Neuron (in vitro differentiated cells): ENCODE results near the gene MACF1.
"Not testable (repeated sequence)": the region's sequence is repeated elsewhere in the genome, so short reads cannot be mapped to it uniquely, and the experiment has no call there.

ENCODE experiments used
- H2AFZ ChIP-seq: one replicate; pipeline ENCODE4 v1.6.1; 2013; ENCODE audit warnings: low read depth, mild to moderate bottlenecking, inconsistent platforms, low read length, moderate library complexity
- H3K27me3 ChIP-seq: one replicate; pipeline ENCODE4 v1.6.1; 2013; ENCODE audit warnings: low read length; ENCODE audit not compliant: insufficient read depth
- H3K36me3 ChIP-seq: one replicate; pipeline ENCODE4 v1.6.1; 2013; ENCODE audit warnings: low read length; ENCODE audit not compliant: insufficient read depth
- H3K4me1 ChIP-seq: one replicate; pipeline ENCODE4 v1.6.1; 2013; ENCODE audit warnings: low read length; ENCODE audit not compliant: insufficient read depth
- H3K4me3 ChIP-seq: 2 replicates; pipeline ENCODE4 v1.5.1; 2013; ENCODE audit warnings: mild to moderate bottlenecking, low read length, moderate library complexity
- H3K9me3 ChIP-seq: one replicate; pipeline ENCODE4 v1.6.1; 2013; ENCODE audit warnings: low read length

Gene MACF1, protein sequence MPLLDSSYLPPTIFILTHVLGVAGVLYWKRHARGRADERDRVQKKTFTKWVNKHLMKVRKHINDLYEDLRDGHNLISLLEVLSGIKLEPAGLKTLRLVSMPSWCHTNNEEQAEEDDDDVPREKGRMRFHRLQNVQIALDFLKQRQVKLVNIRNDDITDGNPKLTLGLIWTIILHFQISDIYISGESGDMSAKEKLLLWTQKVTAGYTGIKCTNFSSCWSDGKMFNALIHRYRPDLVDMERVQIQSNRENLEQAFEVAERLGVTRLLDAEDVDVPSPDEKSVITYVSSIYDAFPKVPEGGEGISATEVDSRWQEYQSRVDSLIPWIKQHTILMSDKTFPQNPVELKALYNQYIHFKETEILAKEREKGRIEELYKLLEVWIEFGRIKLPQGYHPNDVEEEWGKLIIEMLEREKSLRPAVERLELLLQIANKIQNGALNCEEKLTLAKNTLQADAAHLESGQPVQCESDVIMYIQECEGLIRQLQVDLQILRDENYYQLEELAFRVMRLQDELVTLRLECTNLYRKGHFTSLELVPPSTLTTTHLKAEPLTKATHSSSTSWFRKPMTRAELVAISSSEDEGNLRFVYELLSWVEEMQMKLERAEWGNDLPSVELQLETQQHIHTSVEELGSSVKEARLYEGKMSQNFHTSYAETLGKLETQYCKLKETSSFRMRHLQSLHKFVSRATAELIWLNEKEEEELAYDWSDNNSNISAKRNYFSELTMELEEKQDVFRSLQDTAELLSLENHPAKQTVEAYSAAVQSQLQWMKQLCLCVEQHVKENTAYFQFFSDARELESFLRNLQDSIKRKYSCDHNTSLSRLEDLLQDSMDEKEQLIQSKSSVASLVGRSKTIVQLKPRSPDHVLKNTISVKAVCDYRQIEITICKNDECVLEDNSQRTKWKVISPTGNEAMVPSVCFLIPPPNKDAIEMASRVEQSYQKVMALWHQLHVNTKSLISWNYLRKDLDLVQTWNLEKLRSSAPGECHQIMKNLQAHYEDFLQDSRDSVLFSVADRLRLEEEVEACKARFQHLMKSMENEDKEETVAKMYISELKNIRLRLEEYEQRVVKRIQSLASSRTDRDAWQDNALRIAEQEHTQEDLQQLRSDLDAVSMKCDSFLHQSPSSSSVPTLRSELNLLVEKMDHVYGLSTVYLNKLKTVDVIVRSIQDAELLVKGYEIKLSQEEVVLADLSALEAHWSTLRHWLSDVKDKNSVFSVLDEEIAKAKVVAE (N-terminal part only)

DNA sequence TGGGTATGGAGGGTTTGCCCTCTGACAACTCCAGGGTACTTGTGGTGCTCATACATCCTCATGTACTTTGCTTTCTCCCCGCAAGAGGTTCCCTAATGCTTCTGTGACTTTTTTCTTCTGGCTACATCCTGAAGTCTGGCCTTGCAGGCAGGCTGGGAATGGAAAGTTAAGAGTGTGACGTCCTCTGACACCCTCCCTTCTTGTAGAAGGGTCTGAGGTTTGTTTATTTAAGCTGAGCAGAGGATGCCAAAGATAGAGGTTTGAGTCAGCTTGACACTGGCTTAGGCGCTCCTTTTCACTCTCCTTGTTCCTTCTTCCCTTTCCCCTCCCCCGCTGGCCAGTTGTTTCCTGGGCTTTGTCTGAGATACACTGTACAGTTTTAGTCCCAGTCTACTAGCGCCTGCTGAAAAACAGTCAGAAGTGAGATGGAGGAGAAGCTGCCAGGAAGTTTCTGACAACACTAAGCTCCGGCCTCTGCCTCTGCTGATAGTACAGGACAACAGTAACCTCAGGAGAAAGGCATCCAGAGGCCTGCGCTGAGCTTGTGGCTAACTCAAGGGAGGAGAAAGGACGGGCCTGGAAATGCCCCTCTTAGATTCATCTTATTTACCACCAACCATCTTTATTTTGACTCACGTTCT is at the start of gene MACF1:
Gene MACF1, plus strand, starts transcription at position 255 of the 641 bp plus-strand sequence. Its CDS starts 328 bp downstream, at position 583.
- Histone ChIP-seq H3K9me3 (no peaks in the 10 kb centered on the region), H3K4me1 (peaks cover 21% of the 10 kb centered on the region), H2AFZ (no peak within 1 kb of the TSS), H3K36me3 (no peaks in the 10 kb centered on the region), H3K4me3 (peak within 1 kb of the TSS; percentile 56), H3K27me3 (no peaks in the 10 kb centered on the region)

DNA sequence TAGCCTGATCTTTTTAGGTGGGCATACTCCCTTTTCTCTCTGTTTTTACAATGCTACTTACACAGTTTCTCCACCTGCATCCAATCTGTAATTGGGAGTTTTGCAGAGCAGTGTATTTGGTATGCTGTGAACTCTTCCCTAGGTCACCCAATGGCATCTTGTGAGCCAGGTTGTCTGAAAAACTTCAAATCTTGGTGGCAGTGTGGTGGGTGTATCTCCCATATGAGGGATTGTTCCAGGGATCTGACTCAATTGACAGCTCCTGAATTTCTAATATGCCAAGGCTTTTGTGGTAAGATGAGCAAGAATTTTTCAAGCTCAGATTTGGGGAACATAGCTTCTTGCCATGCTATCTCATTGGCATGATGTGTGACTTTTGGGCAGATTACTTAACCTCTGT is 47.2 kb upstream of the MACF1 start:
- Histone ChIP-seq H3K4me1 (peaks cover 39% of the 10 kb centered on the region), H3K9me3 (no peaks in the 10 kb centered on the region), H3K27me3 (no peaks in the 10 kb centered on the region), H2AFZ (no peak overlapping the region), H3K36me3 (peaks cover 2% of the 10 kb centered on the region), H3K4me3 (no peak overlapping the region)

DNA sequence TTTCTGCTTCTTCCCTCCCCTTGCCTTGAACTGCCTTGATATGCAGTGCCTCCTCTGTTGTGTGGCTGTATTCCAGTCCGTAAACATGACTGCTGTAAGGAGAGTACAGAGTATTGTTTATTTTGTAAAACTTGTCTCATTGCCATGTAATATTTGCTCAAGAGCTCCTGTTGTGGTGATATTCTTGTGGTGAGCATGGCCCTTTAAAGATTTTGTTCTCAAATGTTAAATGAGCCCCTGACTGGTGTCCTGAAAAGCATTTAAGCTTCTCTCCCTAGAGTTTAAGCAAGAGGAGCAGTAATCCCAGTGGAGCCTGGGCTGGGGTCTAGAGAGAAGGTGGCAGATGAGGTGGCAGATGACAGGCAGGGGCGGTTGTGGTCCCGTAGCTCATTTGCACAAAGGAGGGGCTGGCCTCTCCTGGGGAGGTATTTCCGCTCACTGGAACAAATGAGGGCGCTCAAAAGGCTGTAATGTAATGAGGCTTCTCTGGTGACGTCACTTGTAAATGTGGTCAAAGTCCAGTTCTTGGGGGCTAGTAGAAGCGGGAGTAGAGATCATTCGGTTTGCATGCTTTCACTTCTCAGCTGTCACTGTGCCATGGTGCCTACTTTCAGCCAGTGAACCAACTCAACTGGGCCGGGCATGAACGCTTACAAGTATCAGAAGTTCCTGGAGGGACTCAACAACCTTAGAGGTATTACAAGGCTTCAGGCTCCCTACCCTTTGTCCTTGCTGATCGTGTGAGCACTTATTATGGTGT is 46.0 kb upstream of the MACF1 start:
- Histone ChIP-seq H3K27me3 (no peaks in the 10 kb centered on the region), H3K36me3 (peaks cover 2% of the 10 kb centered on the region), H2AFZ (no peak overlapping the region), H3K4me3 (no peak overlapping the region), H3K9me3 (no peaks in the 10 kb centered on the region), H3K4me1 (peaks cover 29% of the 10 kb centered on the region)

DNA sequence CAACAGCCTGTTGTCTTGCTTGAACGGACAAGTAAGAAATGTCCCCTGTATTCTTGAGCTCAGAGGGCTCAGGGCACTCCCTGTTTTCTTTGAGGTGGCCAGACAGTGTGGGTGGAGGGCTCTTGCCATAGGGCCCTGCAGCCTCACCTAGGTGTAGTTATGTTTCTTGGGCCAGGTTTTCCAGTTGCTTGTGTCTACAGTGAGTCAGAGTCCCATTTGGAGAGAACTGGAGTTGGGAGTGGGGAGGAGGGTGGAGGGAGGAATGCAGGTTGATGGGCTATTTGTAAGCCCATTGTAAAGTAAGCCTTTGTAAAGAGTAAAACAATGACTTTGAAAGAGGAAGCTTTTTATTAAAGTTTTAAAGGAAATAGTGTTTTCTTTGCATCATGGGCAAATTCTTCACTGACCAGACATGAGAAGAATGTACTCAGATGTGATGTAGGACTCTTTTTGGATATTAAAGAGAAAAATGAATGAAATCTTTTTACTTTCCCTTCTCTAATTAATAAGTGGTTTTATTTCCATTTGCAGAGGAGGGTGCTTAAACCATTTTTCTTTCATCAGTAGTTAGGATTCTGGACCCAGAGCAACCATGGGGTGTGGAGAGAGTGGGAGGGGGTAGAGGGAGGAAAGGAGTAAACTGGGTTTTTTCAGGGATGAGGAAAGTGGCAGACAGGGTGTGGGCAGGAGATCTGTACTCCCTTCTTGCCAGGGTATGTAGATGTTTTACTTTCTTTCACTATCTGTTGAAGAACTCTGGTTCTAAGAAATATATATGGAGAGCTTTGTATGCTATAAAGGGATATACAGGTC is 45.1 kb upstream of the MACF1 start:
- no peaks in the 10 kb centered on the region for H3K9me3 ChIP-seq
- no peaks in the 10 kb centered on the region for H3K27me3 ChIP-seq
- no peak overlapping the region for H3K4me3 ChIP-seq
- H3K4me1 ChIP-seq: peaks cover 23% of the 10 kb centered on the region
- no peaks in the 10 kb centered on the region for H3K36me3 ChIP-seq
- no peak overlapping the region for H2AFZ ChIP-seq

DNA sequence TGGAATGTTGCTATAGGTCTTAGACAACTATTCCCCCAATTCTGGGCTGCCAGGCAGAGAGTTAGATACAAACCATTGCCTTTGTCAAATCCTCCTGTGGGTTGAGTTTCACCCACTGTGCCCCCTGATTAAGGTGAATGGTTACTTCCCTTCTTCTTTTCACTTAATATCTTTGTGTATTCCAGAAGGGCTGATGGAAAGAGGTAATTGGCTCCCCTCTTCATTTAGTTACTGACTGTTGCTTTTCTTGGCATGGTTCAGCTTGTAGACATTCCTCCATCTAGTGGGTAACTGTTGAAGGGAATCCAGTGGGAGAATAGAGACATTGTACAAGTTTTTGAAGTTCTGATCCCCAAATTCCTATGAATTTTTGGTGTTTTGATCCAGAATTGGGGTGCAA is 43.8 kb upstream of the MACF1 start:
- Histone ChIP-seq H3K36me3 (no peaks in the 10 kb centered on the region), H3K27me3 (no peaks in the 10 kb centered on the region), H3K4me1 (peaks cover 30% of the 10 kb centered on the region), H3K4me3 (no peak overlapping the region), H3K9me3 (no peaks in the 10 kb centered on the region), H2AFZ (no peak overlapping the region)

DNA sequence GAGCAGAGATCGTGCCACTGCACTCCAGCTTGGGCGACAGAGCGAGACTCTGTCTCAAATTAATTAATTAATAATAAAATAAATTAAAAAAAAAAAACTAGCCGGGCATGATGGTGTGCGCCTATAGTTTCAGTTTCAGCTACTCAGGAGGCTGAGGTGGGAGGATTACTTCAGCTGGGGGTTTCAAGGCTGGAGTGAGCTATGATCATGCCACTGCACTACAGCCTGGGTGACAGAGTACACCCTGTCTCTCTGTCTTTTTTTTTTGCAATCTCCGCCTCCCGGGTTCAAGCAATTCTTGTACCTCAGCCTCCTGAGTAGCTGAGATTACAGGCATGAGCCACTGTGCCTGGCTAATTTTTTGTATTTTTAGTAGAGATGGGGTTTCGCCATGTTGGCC is 42.7 kb upstream of the MACF1 start:
- H3K4me3 ChIP-seq, H3K9me3 ChIP-seq, H2AFZ ChIP-seq, H3K36me3 ChIP-seq, H3K27me3 ChIP-seq: not testable (repeated sequence)
- H3K4me1 ChIP-seq: peaks cover 33% of the 10 kb centered on the region

DNA sequence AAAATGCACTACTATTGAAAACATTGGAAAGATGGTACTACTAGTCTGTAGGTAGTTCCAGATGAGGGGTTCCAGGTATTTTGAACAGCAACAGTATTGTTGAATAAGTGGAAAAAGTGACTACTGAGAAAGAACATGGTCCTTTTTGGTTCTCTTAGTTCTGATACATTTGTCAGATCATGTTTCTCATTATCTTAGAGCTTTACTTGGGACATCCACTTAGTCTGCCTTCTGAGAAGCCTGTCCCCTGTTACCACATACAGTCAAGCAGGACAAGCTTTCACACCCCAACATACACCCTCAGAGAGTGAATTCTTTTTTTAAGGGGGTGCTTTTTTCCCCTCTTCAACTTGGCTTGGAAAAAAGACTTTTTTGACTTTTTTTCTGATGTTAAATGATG is 41.0 kb upstream of the MACF1 start:
- no peak overlapping the region for H3K4me3 ChIP-seq
- no peaks in the 10 kb centered on the region for H3K9me3 ChIP-seq
- no peak overlapping the region for H2AFZ ChIP-seq
- H3K27me3 ChIP-seq: no peaks in the 10 kb centered on the region
- H3K4me1 ChIP-seq: peaks cover 25% of the 10 kb centered on the region
- no peaks in the 10 kb centered on the region for H3K36me3 ChIP-seq

DNA sequence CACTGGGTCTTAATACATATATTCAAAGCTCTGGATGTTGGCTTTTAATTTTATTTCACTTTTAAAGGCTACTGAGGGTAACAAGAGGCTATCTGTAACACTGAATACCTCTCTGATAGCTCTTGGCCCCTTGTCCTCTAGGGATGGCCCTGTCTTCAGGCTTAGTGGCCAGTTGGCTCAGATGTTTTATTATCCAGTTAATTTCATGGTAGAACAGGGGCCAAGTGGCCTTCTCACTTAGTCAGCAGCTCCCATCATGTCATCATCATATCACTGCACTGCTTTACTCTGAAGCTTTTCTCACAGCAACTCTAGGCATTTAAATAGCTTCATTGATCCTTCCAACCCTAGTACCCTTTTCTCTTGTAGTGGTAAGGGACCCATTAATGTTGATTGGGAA is 40.2 kb upstream of the MACF1 start:
- Histone ChIP-seq H3K27me3 (no peaks in the 10 kb centered on the region), H2AFZ (no peak overlapping the region), H3K4me3 (no peak overlapping the region), H3K9me3 (no peaks in the 10 kb centered on the region), H3K36me3 (no peaks in the 10 kb centered on the region), H3K4me1 (peaks cover 17% of the 10 kb centered on the region)

DNA sequence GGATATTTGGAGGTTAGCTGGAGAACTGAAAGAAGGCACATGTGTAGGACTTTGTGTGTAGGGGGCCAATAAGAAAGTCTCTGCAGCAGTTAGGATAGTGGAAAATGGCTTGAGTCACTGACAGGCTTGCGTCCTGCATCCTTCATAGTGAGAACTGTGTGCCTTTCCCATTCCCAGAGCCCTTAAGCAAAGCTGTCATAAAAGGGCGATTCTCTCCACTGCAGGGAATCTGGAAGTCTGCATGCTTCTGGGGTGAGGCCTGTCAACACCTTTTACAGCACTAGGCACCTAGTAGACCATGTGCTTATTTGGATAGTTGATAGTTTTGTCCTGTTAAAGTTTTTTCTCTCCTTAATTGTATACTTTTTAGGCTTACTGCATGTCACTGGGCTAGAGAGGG is 39.4 kb upstream of the MACF1 start:
- peaks cover 17% of the 10 kb centered on the region for H3K4me1 ChIP-seq

DNA sequence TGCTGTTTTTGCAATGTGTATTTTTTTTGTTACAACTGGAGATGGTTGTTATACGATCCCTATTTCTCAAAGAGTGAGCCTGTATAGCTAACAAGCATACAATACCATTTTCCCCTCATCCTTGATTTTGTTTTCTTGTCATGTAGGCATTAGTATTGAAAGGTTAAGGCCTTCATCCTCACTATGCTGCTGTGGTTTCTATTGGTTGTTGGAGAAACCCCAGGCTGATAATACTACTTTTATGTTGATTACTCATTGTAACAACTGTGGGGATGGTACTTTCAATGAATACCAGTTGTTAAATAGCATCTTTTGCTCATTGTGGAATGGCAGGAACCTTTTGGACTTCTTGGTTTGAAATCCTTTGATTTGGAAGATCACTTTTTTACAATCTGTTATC is 39.0 kb upstream of the MACF1 start:
- Histone ChIP-seq H2AFZ (no peak overlapping the region), H3K36me3 (no peaks in the 10 kb centered on the region), H3K9me3 (no peaks in the 10 kb centered on the region), H3K4me1 (peaks cover 21% of the 10 kb centered on the region), H3K4me3 (no peak overlapping the region), H3K27me3 (no peaks in the 10 kb centered on the region)

More for the DNA sequence above, 39.4 kb upstream of the MACF1 start:
- Histone ChIP-seq H2AFZ (no peak overlapping the region), H3K36me3 (no peaks in the 10 kb centered on the region), H3K4me3 (no peak overlapping the region), H3K9me3 (no peaks in the 10 kb centered on the region), H3K27me3 (no peaks in the 10 kb centered on the region)

DNA sequence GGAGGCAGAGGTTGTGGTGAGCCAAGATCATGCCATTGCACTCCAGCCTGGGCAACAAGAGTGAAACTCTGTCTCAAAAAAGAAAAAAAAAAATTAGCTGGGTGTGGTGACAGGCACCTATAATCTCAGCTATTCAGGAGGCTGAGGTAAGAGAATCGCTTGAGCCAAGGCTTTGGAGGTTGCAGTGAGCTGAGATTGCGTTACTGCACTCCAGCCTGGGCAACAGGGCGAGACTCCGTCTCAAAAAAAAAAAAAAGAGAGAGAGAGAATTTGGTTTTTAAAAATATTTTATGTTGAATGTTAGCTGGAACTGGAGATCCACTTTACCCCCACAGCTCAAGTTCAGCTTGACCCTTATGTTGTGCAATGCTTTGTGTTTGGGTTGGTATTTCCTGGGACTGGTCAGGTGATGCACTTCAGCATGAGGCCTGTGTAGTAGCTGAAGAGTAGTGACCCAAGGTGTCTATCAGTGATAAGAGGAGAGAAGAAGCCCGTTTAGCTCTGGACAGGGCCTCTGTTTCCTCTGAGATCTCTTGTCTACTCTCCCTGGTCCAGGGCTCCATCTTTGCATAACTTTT is 36.8 kb upstream of the MACF1 start:
- H3K36me3 ChIP-seq: no peaks in the 10 kb centered on the region
- no peak overlapping the region for H3K4me3 ChIP-seq
- H3K27me3 ChIP-seq: no peaks in the 10 kb centered on the region
- H3K4me1 ChIP-seq: peaks cover 35% of the 10 kb centered on the region
- H3K9me3 ChIP-seq: no peaks in the 10 kb centered on the region
- no peak overlapping the region for H2AFZ ChIP-seq
